ENCODE measurements around the gene FGFRL1.

The FGFRL1 gene

DNA sequence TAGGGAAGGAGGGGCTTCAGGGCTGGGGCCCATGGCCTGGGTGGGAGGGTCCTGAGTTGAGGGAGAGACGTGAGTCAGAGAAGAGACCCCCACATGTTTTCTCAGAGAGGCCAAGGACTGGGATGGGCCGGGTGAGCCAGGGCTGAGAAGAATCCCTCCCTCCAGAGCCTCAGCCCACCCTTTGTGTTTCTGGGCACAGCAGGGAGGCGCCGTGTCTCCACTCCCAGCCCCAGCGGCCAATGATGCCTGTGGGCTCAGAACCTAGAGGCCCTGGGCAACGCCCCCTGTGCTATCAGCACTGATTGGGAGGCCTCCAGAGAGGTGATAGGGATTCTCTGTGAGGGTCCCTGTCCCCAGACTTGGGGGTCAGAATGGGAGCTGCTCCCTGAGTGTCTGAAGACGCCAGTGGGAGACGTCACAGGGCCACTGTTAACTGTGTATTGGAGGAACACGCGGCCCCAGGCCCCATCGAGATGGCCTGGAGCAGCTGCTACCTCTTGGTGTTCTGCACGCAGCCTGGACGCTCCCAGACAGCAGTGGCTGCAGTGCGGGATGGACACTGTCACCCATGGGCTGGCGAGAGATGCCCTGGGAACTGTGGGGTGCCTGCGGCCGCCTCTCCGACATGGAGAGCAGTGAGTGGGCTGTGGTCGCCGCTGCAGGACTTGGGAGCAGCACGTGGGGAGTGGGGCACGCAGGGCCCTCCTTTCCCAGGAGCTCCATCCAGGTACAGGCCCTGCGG lies 8.5 kb downstream of the FGFRL1 start:
- no peak overlapping the region for H3K4me3 ChIP-seq (ENCODE audit: low read depth, low read length)
- no peak overlapping the region for H3K9ac ChIP-seq
- H3K4me1 ChIP-seq: no peaks in the 10 kb centered on the region
- no peaks in the 10 kb centered on the region for H3K9me3 ChIP-seq (ENCODE audit: control insufficient read depth, low read length)
- no peaks in the 10 kb centered on the region for H3K27me3 ChIP-seq (ENCODE audit: control insufficient read depth, insufficient read depth, low read length)
- H3K27ac ChIP-seq: no peak overlapping the region
- no peaks in the 10 kb centered on the region for H3K36me3 ChIP-seq (ENCODE audit: control insufficient read depth, insufficient read depth, low read length)
- TF ChIP-seq CTCF (IDR thresholded peaks at IDR 0.05): no peak
- no peak overlapping the region for H3K4me2 ChIP-seq (ENCODE audit: low read length)
- H3K79me2 ChIP-seq: no peaks in the 10 kb centered on the region
- no peak overlapping the region for H2AFZ ChIP-seq

DNA sequence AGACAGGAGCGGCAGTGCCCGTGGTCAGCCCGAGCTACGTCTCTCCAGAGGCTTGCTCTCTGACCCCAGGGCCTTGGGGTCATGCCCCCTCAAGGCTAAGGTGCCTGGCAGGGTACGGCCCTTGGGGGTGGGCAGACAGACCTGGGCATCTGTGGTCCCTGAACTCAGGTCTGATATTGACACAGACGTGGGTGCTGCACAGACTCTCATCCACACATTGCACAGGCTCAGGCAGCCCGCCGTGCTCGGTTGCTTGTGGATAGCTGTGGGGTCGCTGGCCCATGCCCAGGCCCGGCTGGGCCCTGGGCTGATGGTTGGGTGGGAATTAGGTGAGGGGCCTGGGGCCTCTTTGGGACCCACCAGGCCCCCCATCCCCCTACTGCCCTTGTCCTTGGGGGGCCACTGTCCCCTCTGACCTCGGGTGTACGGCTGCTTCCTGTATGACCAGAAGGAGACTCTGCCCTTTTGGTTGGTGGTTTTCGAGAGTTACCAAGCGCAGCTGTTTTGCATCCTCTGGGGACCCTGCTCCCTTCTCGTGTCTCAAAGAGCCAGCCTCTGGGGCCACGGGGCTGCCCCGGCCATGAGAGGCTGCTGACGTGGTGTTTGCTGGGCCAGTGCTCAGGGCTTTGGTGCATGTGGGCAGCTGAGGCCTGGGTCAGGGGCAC lies 10.1 kb downstream of the FGFRL1 start:
- Histone ChIP-seq H3K4me1 (no peaks in the 10 kb centered on the region), H3K9ac (no peak overlapping the region), H3K36me3 (ENCODE audit: control insufficient read depth, insufficient read depth, low read length) (no peaks in the 10 kb centered on the region), H3K27me3 (ENCODE audit: control insufficient read depth, insufficient read depth, low read length) (no peaks in the 10 kb centered on the region), H2AFZ (no peak overlapping the region), H3K4me3 (ENCODE audit: low read depth, low read length) (no peak overlapping the region), H3K4me2 (ENCODE audit: low read length) (no peak overlapping the region), H3K79me2 (no peaks in the 10 kb centered on the region), H3K27ac (no peak overlapping the region), H3K9me3 (ENCODE audit: control insufficient read depth, low read length) (no peaks in the 10 kb centered on the region)
- TF ChIP-seq CTCF (IDR thresholded peaks at IDR 0.05): no peak

DNA sequence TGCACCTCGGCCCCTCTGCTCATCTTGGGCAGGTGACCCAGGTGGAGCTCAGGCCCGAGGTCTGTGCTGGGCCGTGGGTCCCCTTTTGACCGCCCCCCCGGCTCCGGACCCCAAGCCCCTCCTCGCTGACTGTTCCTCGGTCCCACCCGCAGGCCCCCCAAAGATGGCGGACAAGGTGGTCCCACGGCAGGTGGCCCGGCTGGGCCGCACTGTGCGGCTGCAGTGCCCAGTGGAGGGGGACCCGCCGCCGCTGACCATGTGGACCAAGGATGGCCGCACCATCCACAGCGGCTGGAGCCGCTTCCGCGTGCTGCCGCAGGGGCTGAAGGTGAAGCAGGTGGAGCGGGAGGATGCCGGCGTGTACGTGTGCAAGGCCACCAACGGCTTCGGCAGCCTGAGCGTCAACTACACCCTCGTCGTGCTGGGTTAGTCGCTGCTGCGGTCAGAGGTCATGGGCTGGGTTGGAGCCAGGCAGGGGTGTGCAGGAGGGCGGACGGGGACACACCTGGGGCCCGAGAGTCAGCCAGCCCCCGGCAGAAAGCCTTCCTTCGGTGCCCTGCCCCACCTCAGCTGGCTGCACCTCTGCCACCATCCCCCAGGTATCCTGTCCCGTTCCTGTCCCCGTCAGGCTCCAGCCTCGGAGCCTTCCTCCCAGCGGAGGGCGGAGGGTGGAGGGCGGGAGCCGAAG lies 10.8 kb downstream of the FGFRL1 start:
- no peaks in the 10 kb centered on the region for H3K27me3 ChIP-seq (ENCODE audit: control insufficient read depth, insufficient read depth, low read length)
- H3K9me3 ChIP-seq (ENCODE audit: control insufficient read depth, low read length): no peaks in the 10 kb centered on the region
- no peaks in the 10 kb centered on the region for H3K36me3 ChIP-seq (ENCODE audit: control insufficient read depth, insufficient read depth, low read length)
- no peaks in the 10 kb centered on the region for H3K4me1 ChIP-seq
- no peak overlapping the region for H3K4me3 ChIP-seq (ENCODE audit: low read depth, low read length)
- H3K27ac ChIP-seq: no peak overlapping the region
- no peak overlapping the region for H3K4me2 ChIP-seq (ENCODE audit: low read length)
- no peak for TF ChIP-seq CTCF (IDR thresholded peaks at IDR 0.05)
- H2AFZ ChIP-seq: no peak overlapping the region
- H3K9ac ChIP-seq: no peak overlapping the region
- no peaks in the 10 kb centered on the region for H3K79me2 ChIP-seq

DNA sequence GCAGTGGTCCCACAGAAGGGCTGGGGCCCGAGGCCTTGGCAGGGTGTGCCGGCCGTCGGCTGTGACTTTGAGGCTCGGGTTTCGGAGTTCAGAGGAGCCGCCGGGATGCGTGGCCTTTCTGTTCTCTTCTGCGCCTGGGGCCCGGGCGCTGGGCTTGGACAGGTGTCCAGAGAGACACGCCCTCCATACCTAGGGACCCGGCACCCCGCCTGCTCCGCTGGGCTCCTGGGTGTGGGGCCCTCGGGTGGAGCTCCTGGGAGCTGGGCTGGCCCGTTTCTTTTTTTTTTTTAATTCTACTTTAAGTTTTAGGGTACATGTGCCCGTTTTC lies 11.3 kb downstream of the FGFRL1 start:
- no peak for TF ChIP-seq CTCF (IDR thresholded peaks at IDR 0.05)
- Histone ChIP-seq H3K36me3 (ENCODE audit: control insufficient read depth, insufficient read depth, low read length) (no peaks in the 10 kb centered on the region), H3K79me2 (no peaks in the 10 kb centered on the region)

More for the DNA sequence above, 11.3 kb downstream of the FGFRL1 start:
- no peak overlapping the region for H3K27ac ChIP-seq
- no peaks in the 10 kb centered on the region for H3K27me3 ChIP-seq (ENCODE audit: control insufficient read depth, insufficient read depth, low read length)
- no peaks in the 10 kb centered on the region for H3K4me1 ChIP-seq
- H3K4me3 ChIP-seq (ENCODE audit: low read depth, low read length): no peak overlapping the region
- H3K9me3 ChIP-seq (ENCODE audit: control insufficient read depth, low read length): no peaks in the 10 kb centered on the region
- no peak overlapping the region for H3K9ac ChIP-seq
- no peak overlapping the region for H3K4me2 ChIP-seq (ENCODE audit: low read length)
- no peak overlapping the region for H2AFZ ChIP-seq

All from parathyroid adenoma (tissue), 2 donors.